NCI-H1048 (cell line): ENCODE measurements around the gene SAP30L.

Source experiments
- DNase-seq: peaks from one replicate; lab custom pipeline; 2025; lab: John Stamatoyannopoulos, UW

The SAP30L gene

DNA sequence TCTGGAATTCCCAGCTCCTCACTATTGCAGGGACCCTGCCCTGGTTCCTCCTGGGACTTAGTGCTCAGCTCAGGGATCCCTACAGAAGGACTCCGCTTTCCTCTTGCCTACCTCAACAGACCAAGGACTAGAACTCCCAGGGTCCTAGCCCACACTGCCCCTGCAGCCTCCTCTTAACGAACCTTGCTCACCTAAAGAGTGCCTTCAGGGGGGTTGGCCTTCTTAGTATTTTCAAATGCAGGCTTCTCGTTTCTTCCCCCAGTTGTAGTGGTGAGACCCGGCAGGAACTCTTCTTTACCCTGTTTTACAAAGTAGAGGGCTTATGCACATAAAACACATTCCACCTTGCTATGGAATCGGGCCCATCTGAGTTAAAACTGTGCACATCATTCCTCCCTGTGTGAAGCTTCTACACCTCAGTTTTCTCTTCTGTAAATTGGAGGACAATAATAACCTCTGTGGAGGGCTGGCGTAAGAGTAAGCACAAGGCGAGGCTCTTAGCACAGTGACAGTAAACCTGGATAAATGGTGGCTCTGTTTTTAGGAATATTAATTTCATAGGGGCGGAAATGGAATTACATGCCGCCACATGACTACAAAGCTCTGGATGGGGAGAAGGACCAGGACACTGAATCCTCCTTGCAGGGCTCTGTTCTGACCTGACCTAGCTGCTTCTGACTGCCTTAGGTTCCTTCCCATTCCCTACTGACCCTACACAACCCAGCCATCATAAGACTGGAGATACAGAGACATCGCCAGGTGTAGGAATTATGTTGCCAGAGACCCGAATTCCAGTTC lies 36.0 kb downstream of the SAP30L start:
- no peak for DNase-seq

DNA sequence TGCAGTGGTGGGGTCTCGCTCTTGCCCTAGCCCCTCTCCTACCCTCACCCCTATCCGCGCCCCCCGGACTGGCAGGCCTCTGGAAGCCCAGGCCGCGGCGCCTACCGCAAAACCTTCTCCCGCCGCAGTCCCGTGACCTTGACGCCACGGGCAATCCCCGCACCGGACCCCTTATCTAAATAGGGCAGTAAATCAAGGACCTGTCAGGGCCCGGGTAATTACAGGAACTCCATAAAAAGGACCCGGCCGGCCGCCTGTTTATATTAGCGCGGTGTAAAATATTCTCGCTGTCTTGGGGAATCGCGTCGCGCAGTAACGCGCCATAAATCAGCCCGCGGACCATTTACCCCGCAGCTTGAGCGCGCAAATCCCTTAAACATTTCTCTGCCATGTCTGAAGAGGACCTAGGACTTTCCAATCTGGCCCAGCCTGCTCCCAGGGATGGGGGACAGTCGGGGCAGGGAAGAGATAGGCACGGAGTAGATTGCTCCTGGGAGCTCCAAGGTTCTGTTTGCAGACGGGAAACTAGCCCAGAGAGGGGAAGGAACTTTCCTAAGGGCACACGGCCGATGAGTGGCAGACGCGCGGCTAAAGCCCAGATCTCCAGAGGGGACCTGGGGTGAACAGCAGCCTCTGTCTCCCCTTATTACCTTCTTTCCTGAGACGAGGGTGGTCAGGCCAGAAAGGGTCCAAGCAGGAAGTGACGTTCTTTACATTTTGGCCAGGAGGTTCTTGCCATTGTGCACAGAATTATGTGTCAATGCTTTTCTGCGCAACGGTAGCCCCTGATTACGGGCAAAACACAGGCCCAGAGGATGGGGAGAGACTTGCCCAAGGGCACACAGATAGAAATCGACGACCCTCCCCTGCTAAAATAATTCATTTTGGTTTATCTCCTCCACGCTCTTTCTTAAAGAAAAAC lies 37.0 kb downstream of the SAP30L start:
- DNase-seq = no peak

DNA sequence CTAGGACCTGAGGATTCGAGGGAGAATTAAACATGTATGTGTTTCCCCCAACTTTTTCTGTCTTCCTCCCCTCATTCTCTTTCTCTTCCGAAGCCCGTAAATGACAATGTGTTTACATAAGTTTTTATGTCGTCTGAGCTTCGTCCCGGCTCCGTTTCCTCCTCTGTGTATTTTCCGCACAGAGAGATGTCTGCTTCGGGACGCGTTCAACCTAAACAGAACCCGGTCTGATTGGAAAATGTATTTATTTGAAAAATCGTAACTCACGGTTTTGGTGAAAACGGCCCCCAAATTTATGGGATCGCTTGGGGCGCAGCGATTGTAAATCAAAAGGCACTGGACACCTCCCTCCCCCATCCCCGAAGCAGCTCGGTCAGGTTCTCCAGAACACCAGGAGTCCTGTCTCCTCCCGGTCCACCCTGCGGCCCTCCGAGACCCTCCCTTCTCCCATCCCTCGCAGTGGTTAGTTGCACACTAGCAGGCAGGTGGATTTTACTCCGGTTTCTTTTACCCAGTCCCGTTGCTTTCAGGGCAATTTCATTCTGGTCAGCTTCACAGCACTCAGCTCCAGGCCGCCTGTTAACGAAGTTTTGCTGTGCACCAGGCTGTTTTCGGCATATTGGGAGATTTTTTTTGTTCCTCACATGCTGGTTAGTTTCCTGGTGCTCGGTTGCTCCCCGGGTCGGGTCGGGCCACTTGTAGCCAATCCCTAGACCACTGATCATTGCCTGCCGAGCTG lies 38.0 kb downstream of the SAP30L start:
- DNase-seq = no peak

DNA sequence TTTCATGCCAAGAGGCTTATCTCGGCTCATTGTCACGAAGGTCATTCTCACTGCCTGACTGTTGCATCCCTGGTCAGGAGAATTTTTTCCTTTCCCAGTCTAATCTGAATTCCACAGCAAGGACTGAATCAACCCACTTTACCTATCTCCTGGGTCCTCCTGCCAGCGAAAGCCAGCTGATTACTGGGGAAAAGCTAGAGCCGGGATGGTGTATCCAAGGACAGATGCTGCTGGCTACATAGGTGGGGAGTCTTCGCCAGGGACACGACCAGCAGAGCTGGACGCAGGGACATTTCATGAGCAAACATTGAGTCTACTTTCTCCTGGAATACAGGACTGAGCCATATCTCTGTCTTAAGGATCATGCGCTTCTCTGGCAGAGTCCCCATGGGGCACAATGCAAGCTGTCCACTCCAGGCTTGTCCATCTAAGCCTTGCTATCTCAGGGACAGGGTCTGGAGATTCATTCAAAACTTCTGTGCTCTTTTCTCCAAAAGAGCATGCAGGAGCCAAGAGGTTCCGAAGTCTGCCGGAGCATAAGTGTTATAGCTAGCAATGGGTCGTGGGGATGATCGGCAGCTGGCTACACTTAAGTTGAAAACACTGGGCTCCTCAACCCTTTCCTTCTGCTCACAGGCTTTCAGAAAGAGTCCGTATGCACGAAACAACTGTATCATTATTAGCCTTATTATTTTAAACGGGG lies 38.7 kb downstream of the SAP30L start:
- no peak for DNase-seq

DNA sequence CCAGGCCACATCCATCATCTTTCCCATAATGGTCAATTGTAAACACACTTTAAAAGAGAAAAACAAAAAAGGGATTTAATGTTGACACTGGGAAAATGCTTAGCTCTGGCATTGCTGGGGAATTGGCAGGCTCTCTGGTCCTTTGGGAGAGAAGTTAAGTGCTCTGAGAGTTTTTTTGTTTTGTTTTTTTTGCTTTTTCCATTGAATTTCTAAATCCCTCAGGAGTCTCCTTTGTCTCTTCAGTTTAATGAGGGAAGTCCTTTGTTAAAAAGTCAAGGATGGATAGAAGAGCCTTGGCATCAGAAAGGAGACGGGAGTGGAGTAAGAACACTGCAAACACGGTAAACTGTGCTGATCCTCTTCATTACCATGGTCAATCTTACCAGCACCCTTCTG lies 39.3 kb downstream of the SAP30L start:
- DNase-seq = no peak

DNA sequence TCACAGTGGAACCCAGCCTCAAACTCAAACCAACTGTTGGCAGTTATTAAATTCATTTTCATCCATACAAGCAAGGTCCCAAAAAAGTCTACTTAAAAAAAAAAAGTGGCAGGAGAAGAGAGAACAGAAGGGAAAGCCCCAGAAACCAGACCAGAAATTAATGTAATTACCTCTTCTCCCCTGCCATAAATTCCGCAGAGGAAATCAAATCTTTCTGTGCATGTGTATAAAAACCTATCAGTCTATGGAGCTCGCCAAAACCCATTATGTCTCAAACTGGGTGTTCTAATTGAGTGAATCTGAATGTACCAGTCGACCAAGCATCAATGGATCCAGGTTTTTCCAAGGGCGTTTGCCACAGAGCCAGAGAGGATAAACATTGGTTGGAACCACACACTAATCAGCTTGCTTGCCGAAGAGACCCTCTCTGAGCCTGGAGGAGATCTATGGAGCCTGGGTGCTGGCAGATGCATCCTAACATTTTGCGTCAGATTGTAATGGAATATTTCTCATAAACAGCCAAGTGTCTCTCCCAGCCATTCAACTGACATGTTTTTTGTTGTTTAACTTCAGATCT lies 40.1 kb downstream of the SAP30L start:
- no peak for DNase-seq

DNA sequence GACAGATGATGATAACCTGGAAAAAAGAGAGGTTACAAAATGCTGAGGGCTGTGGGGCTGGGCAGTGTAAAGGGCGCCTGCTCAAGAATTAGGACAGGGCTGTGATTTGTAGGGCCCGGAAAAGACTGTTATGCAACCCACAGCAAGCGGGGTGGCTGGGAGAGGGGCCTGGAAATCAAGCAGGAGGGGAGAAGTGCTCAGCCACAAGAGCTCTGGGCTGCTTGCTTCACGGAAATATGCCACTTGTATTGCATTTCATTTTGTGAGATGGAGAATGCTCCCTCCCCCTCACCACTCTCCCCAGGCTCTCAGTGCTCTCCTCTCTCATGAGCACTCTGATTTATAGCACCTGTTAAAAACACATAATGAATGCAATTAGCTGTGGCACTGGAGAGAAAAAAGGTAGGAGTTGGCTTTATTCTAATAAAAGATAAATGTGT lies 40.6 kb downstream of the SAP30L start:
- DNase-seq = no peak

DNA sequence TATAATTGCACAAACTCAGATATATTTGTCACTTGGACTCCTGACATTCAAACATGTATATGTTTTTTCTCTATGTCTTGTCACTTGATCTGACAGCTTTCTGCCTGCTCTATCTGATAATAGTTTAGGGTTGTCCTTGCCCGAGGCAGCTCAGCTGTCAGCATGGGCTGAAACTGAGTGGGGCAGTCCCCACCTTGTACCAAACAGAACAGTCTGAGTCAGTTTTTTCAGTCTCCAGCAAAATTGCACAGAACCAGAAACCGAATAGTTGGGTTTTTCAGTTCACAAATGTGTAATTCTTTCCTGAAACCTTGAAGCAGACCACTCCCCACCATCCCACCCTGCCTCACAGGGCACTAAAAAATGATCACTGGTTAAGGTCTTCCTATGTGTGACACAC lies 41.7 kb downstream of the SAP30L start:
- no peak for DNase-seq

DNA sequence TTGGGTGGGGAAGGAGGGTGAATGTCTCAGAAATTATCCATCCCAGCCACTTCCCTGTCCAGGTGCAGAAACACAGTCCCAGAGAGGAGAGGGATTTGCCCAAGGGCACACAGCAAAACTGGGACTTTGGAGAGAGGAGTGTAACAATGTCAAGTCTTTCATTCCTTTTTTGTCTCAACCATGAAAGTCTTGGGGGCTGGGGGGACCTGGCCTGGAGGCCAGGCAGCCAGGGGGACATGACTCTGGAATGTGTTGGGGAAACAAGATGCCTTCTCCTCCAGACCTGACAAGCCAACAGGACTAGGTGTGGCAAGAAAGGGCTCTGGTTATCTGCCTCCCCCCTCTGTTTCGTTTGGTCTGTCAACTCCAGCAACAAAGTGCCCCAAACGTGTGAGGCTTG lies 46.1 kb downstream of the SAP30L start:
- DNase-seq = no peak

DNA sequence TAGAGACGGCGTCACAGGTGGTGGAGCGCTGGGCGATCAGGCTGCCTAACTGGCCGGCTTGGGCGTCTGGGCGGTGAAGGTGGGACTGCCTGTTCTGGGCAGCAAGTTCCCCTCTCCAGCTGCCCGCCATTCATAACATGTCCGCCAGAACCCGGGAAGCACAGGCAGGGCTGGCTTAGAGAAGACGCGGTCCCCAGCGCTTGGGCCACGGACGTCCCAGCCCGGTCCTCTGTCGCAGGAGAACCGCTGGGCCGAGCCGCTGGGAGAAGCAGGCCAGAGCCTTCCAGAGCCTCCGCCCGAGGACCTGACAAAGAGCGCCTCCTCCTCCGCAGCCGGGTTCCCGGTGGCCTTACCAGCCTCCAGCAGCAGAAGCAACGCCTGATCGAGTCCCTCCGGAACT lies 47.5 kb downstream of the SAP30L start:
- no peak for DNase-seq

DNA sequence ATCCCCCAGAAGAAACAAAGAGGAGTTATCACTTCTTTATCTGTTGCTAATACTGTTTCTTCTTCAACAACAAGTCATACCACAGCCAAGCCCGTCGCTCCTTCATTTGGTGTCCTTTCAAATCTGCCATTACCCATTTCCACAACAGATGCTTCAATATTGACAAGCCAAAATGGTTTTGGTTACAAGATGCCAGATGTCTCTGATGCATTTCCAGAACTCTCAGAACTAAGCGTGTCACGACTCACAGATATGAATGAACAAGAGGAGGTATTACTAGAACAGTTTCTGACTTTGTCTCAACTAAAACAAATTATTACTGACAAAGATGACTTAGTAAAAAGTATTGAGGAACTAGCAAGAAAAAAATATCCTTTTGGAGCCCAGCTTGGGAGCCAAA lies 48.2 kb downstream of the SAP30L start:
- no peak for DNase-seq

DNA sequence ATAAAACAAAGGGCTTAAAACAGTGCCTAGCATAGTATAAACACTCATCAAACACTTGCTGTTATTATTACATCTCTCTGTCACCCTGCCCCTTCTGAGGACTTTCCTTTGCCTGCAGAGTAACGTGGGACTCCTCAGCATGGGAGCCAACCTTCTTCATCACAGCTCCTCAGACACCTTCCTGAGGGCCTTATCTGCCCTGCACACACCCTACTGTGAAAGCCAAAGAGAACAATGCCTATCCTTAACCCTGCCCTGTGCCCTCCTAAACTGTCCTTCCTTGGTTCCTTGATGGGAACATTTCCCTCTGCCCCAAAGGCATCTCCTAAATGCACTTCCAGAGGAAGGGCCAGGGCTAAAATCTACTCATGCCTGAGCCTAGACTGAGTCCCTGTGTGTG lies 52.8 kb downstream of the SAP30L start:
- no peak for DNase-seq

DNA sequence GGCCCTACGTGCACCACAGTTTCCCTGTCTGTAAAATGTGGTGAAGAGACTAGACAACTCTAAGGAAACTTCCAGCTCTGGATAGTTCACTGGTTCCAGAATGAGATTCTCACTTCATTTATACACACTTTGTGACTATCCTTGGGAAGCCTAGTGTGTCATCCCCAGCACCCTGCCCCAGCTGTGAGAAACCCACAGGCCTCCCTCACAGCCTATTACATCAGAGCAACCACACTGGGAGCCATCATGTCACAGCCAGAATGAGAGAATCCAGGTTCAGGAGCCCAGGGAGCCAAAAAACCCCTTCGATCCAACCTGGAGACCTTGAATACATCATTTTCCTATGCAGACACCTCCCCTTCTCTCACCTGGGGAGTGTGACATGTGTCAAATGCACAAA lies 53.2 kb downstream of the SAP30L start:
- no peak for DNase-seq

DNA sequence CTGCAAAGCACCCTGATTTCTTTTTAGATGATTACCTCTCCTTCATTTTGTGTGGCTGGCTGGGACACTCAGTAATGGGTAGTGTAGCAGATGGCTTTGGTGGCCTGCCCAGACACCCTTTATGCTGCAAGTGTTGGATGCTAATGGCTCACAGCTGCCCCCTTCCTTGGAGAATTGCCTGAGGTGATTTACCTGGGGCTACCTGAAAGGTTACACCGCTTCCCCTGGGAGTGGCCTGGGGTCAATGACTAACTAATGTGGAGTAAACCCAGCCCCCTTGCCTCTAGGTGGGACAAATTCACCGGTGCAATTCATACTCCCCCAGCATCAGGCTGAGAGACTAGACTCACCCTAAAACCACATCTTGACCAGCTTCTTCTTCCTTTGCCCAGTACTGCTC lies 55.8 kb downstream of the SAP30L start:
- no peak for DNase-seq

DNA sequence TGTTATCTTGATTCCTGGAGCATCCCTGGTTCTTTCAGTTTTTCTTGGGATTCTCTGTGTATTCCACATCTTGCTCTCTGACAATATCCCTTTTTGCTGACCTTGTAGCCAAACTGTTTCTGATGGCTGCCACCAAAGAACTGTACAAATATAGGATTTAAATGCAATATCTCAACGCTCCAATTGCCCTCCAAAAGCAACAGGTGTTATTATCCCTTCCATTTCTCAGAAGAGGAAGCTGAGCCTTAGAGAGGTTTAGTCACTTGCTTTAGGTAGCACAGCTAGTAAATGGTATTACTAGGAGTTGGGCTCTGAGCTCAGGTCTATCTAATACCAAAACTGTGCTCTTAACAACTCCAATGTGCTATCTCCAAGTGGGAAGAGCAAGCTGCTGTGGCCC lies 56.4 kb downstream of the SAP30L start:
- DNase-seq = no peak

DNA sequence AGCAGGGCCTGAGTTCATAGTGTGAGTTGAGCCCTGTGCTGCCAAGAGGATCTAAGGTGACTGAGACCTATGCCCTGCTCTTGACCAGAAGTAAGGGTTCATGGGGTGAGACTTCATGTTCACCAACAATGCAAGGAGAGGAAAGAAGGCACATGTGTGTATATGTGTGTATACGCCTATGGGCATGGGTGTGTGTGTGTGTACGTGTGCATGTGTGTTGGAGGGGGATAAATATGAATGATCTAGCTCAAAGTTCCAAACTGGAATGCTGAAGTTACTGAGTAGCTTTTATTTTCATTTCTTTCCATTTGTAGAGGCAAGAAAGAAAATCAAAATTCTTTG lies 57.9 kb downstream of the SAP30L start:
- DNase-seq = no peak

DNA sequence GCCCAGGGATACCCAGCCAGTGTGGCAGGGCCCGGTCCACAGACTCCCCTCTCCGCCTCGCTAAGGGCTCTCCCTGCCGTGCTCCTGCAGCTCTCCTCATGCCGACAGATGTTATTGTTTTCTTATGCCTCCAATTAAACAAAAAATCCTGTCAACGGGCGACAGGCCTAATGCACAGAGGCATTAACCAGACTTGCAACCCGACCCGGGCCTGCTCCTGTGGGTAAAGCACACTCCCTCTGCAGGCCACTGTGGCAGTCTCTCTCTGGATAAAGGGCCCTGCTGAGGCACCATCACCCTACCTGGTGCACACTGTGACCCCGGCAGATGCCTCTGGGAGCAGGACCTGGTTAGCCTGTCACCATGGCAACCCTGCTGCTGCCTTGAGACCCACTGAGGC lies 59.8 kb downstream of the SAP30L start:
- no peak for DNase-seq

DNA sequence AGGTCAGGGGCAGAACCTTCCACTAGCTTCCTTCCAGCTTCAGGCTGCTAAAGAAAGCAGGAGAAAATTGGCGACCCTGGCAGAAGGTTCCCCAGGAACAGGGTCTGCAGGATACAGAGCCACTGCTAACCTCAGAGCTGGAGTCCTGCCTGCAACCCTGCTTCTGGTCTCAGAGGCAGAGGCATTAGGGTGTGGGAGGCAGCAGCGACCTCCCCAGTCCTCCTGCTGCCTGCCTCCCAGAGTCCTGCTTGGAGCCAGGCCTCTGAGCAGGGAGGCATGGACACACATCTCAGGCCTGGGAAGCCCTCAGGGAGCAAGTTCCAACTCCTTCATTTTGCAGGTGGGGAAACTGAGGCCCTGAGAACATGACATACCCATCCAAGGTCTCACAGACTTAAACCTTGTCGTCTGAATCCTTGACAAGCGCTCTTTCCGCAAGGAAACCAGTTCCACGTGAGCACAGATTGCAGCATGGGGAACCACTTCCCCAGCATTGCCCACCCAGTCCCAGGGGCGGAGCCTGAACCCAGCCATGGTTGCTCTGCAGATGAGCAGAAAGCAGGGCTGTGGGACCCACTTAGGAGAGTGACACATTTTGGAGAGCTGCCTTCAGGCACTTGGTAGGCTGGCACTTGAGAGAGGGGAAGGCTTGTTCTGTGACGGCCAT lies 60.4 kb downstream of the SAP30L start:
- no peak for DNase-seq

DNA sequence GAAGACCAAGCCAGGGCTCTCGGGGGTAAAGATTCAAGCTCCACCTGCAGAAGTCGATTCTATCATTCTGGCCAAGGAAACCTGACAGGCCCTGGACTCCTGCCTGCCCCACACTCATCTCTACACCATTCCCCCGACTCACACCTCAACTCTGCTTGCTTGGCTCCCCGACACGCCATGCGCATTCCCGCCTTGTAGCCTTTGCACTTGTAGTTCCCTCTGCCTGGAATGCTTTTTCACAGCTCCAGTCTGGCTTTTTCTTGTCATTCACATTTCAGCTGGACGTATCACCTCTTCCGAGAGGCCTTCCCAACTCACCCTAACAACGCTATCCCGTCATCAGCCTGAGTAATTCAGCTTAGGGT lies 60.9 kb downstream of the SAP30L start:
- no peak for DNase-seq

DNA sequence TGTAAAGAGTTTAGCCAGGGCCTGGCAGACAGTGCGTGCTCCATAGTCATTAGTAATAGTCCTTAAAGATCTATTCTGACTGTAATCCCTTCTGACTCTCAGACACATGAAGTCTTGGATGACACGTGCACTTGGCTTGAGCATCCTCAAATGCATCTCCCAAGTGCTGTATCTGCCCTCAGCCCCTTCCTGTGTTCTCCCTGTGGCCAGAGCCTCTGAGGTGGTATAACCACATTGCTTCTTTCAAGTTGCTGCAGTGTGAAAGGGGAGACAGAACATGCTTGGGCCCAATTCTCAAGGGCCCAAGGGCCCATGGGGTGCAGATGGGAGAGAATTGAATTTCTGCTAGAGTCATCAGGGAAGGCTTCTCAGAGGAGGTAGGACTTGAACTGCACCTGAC lies 62.3 kb downstream of the SAP30L start:
- no peak for DNase-seq
